HG02610 (cell line): ENCODE results near the gene RNF212.

Experiments used
- ATAC-seq: cut with Tn5 transposase; IDR thresholded peaks from one replicate; pipeline ENCODE4 v1.9.1; 2021; ENCODE audit warnings: mild to moderate bottlenecking, moderate library complexity; ENCODE audit not compliant: unreplicated experiment

The RNF212 gene

DNA sequence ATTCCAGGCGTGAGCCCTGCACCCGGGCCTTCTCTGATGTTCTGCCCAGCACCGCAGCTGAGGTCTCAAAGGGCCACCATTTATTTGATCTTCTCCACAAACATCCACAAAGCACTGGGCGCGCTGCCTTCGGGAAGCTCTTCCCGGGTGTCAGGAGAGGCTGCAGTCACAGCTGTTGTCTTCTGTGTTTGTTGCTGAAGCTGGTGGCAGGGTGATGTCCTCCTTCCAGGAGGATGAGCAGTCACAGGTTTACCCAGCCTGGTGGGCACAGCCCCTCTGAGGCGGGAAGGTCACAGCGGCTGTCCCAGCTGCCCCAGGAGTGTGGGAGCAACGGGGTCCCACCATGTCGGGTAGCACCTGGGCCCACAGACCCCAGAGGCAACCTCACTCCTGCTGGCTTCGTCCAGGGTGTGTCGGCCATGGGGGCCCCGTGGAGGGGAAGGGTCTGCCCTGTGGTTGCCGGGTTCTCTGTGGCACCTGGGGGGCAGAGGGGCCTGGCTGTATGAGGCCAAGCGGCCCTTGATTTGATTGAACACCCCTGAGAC, 74.3 kb downstream of the RNF212 start:
- ATAC-seq = no peak

GRCh38 chr4:1036976-1037810, 76.2 kb downstream of the RNF212 start:
- ATAC-seq = no peak

DNA sequence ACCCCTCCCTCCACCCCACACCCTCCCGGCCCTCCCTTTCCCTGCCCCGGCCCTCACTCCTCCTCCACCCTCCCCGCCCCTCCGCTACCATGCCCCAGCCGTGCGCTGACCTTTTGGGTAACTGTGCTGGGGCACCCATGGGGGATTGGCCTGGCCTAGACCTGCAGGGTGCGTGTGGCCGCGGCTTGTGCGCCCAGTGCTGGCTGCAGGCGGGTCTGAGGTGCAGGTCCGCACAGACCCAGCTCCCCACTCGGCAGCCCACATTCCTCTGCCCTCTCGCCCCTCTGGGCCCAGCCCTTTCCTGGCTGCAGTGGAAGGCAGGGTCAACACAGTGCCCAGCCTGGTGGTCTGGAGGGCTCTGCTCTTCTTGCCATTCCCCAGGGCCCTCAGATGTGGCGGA, 77.3 kb downstream of the RNF212 start:
- ATAC-seq = no peak

DNA sequence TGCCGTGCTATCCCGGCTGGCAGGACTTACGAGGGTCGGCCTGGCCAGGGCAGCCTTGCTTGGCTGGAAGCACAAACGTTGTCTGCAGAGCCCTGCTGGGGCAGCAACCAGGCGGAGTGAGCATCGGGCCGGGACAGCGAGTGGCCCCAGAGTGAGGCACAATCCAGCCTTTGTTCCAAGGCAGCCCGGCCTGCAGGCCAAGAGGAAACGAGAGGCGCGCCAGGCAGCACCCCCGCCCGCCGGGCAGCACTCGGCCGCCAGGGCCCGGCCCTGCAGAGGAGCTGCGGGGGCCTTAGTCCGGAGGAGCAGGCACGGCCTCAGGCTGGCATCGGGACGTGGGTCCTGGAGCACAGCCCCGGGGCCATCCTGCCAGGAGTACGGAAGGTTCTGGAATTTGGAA, 77.9 kb downstream of the RNF212 start:
- ATAC-seq = no peak

- ATAC-seq = no peak
Observed at GRCh38 chr4:1033840-1034551, 79.4 kb downstream of the RNF212 start.

- ATAC-seq = no peak
Observed at GRCh38 chr4:1032861-1033260, 80.5 kb downstream of the RNF212 start.

DNA sequence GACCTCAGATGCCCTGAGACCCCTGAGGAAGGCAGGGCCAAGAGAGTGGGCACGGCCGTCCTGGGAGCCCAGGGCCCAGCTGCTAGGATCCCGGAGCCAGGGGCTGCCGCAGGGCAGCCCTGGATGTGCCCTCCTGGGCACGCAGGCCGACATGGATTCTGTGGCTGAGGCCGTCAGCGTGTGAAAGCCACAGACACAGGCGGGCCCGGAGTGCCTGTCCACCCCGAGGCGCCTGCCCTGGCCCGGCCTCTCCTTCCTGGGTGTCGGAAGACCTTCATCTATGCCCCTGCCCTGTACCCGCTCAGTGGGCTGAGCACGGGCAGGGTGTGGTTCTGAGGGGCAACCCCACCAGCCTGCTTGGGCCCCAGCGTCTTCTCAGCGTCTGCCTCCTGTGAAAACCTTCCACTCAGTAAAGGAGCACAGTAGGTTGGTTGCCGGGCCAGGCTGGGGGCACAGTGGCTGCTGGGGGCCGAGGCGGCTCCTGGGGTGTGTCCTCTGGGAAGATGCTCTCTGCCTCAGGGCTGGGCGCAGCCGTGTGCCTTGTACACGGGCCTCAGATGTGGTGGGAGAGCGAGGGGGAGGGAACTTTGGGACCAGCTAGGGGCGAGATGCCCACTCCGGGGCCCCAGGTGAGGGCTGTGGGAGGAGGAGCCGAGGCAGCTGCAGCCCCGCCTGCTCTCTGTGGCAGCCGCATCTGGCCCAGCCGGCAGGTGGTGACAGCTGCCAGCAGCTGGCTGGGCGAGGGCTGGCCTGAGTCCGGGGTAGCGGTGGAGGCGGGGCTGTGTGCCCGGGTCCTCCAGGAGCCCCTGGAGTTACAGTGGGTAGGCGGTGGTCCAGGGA, 81.2 kb downstream of the RNF212 start:
- ATAC-seq = no peak

- no peak for ATAC-seq
Observed at GRCh38 chr4:1031346-1031745, 82.0 kb downstream of the RNF212 start.

DNA sequence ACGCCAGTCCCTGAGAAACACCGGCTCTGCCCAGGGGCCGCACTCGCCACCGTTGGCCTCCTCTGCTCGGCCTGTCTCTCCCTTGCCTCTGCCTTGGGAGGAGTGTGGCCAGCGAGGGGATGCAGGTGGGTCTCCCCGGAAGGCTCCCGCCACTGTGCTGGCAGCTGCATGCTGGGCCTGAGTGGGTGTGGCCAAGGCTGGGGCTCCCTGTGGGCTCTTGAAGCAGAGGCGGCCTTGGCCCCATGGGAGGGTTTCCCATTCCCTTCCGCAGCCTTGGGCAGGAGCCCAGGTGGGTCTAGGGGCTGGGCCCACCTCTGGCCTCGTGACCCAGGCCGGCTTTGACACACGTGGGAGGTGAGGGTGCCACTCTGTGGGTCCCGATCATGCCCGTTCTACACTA, 82.8 kb downstream of the RNF212 start:
- no peak for ATAC-seq

DNA sequence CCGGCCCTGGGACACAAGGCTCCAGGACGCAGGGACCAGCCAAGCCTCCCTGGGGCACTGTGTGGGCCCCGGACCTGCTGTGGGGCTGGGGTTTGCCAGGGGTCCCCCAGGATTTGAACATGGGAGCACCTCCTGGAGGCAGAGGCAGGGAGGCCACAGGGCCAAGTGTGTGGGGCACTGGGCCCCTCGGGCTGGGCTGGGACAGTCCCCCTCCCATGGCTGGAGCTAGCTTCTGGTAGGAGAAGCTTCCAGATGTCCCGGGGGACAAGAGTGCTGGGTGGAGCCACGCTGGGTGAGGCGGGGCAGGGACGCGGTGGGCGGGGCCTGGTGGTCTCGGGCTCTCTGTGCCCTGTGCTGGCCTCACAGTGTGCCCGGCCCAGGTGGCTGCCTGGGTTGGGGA, 83.3 kb downstream of the RNF212 start:
- no peak for ATAC-seq

- no peak for ATAC-seq
Observed at GRCh38 chr4:1029529-1029928, 83.8 kb downstream of the RNF212 start.

GRCh38 chr4:1028574-1029220, 84.7 kb downstream of the RNF212 start:
- no peak for ATAC-seq

DNA sequence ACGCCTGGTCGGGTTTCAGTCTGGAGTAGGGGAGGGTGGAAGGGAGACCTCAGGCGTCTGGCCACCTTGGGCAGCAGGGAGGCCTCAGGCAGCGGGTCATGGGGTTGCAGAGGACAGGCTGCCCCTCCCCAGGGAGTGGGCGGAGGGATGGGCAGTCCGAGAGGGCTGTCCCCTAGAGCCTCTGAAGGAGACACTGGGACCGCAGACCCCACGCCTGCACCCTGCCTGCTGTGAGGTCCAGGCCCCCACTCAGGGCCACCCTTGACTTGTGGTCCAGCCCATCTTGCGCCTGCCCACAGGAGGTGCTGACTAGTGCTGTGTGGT, 85.5 kb downstream of the RNF212 start:
- no peak for ATAC-seq

DNA sequence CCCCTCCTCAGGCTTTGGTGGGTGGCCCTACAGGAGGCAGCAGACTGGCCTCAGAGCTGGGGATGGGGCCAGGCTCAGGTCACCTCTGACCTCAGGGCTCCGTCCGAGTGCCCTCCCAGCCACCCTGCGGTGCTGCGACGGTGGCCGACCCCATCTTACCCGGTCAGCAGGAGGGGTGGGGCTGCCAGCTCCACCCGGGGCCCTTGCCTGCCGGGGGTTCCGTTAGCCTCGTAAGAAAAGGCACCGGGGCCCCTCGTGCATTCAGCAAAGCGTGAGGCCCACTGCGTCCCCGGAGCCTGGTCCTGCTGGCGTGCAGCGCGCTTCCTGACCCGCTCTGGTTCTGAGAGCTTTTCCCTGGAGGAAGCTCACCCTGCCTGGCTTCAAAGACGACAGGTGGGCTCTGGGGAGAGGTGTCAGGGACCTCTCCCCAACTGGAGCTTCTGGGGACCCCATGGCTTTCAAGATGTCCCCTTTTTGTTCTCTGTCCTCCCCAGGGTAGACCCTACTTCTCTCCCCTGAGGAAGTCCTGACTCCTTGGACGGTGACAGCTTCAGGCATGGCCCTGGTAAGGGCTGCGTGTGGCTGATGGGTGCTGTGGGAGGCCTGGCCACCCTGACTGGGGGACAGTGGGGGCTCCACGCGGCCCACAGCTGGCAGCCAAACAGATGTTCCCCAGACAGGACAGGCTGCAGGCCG, 86.0 kb downstream of the RNF212 start:
- no peak for ATAC-seq

- ATAC-seq = peak; percentile 60
Observed at GRCh38 chr4:1026115-1026514, 87.2 kb downstream of the RNF212 start.

GRCh38 chr4:1024882-1025545, 88.3 kb downstream of the RNF212 start:
- ATAC-seq = no peak

DNA sequence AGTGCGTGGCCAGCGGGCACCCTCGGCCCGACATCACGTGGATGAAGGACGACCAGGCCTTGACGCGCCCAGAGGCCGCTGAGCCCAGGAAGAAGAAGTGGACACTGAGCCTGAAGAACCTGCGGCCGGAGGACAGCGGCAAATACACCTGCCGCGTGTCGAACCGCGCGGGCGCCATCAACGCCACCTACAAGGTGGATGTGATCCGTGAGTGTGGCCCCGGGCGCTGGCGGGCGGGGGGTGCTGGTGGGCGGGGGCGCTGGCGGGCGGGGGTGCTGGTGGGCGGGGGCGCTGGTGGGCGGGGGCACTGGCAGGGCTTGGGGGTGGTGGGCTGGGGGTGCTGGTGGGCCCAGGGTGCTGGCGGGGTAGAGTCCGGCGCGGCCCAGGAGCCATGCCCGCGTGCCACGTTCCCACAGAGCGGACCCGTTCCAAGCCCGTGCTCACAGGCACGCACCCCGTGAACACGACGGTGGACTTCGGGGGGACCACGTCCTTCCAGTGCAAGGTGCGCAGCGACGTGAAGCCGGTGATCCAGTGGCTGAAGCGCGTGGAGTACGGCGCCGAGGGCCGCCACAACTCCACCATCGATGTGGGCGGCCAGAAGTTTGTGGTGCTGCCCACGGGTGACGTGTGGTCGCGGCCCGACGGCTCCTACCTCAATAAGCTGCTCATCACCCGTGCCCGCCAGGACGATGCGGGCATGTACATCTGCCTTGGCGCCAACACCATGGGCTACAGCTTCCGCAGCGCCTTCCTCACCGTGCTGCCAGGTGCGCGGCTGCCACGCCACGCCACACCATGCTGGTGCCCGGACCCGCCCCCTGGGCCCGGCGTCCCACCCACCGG, 89.2 kb downstream of the RNF212 start:
- no peak for ATAC-seq

GRCh38 chr4:1023075-1023640, 90.2 kb downstream of the RNF212 start:
- no peak for ATAC-seq

DNA sequence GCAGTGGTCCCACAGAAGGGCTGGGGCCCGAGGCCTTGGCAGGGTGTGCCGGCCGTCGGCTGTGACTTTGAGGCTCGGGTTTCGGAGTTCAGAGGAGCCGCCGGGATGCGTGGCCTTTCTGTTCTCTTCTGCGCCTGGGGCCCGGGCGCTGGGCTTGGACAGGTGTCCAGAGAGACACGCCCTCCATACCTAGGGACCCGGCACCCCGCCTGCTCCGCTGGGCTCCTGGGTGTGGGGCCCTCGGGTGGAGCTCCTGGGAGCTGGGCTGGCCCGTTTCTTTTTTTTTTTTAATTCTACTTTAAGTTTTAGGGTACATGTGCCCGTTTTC, 90.7 kb downstream of the RNF212 start:
- ATAC-seq = no peak
